Subcutaneous adipose tissue (tissue), 4 donors: Measurements from ENCODE around the gene CELA3B. TPM values are rescaled to one million over a fixed set of nuclear protein-coding genes. Genes with fewer than 3 reads are reported as not detected.

Experiments
- total RNA-seq, 4 donors: library from RNA; depleted of rRNA; stranded (reverse); fragments of >200 nt; gene quantifications; one replicate each; pipeline ENCODE4 v1.1.0, GENCODE V29; 2016
- TF ChIP-seq, protein P1 (sequence below): fragments of 450-650 bp; IDR thresholded peaks from one replicate; pipeline ENCODE4 v1.5.1; 2016; ENCODE audit warnings: low read depth, mild to moderate bottlenecking, control low read depth, antibody characterized with exemption, moderate library complexity

The CELA3B gene
- total RNA-seq, 4 donors from 2014 or later: not detected

DNA sequence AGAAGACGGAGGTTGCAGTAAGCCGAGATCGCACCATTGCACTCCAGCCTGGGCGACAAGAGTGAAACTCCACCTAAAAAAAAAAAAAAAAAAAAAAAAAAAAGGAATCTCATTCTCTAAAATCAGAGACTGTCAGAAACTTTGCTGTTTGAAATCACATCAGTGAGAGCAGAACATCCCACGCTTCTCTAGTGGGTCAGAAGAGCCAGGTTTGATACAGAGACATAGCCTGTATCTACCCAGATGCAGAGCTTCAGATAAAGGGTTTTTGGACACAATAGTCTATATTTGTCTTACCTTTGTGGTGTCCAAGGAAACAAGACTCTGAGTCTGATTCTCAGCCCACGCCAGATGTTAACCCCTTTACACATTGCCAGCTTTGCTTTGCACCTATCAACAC, 44.2 kb downstream of the CELA3B start:
- TF ChIP-seq, protein P1, sequence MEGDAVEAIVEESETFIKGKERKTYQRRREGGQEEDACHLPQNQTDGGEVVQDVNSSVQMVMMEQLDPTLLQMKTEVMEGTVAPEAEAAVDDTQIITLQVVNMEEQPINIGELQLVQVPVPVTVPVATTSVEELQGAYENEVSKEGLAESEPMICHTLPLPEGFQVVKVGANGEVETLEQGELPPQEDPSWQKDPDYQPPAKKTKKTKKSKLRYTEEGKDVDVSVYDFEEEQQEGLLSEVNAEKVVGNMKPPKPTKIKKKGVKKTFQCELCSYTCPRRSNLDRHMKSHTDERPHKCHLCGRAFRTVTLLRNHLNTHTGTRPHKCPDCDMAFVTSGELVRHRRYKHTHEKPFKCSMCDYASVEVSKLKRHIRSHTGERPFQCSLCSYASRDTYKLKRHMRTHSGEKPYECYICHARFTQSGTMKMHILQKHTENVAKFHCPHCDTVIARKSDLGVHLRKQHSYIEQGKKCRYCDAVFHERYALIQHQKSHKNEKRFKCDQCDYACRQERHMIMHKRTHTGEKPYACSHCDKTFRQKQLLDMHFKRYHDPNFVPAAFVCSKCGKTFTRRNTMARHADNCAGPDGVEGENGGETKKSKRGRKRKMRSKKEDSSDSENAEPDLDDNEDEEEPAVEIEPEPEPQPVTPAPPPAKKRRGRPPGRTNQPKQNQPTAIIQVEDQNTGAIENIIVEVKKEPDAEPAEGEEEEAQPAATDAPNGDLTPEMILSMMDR: no peak

DNA sequence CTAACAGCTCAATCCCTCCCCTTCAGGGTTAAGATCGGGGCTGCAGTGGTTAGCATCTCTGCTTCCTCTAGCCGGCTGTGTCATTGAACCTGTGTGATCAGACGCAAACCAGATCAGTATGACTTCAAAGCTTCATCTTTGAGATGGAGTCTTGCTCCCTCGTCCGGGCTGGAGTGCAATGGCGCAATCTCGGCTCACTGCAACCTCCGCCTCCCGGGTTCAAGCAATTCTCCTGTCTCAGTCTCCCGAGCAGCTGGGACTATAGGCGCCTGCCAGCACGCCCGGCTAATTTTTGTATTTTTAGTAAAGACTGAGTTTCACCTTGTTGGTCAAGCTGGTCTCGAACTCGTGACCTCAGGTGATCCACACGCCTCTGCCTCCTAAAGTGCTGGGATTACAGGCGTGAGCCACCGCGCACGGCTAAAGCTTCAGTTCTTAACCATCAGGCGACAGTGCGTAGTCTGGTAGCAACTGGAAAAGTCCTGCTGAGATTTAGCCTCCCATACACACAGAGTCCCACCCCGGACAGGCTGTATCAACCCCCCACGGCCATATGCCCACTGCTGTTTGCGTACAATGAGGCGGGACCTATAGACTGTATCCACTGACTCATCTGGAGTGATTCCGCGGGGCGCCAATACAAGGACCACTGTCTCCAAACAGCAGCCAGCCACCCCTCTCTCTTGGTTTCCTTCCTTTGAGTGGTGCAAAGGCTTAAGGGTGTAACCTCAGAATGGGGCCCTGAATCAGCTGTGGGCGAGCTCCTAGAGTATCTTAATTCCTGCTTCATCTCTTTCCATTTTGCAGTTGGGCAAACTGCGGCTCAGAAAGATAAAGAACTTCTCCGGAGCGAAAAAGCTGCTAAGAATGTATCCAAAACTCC, 47.9 kb downstream of the CELA3B start:
- TF ChIP-seq, protein P1: no peak

DNA sequence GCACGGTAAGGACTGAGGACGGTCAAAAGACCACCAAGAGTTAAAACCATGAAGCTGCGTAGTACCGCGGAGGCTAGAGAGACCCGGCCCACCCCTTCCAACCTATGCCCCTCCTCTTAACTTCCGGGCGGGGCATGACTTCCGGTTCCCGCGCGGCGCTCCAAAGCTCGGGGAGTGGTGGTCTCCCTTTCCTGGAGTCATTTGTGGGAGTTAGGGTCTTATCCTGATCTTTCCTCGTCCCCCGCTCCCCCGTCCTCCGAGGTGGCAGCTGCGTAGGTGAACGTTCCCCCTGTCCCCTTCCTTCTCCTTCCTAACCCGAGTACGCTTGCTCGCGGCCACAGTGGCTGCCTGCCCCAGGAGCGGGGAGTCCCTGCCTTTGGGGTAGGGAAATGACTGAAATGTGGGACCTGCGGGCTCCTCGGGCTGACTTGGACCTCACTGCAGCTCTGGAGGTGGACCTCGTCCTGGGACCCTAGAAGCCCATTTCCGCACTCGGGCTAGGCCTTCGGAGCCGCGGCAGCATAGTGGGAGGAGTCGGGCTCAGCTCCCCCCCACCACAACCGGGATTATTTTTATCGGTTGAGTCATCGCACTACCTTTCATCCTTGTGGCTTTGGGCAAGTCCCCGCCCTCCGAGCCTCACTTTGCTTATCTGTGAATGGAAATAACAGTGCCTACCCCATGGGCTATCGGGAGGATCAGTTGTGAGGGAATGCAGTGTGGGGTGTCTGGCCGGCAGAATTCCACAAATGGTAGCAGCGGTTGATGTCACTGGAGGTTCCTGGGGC, 48.7 kb downstream of the CELA3B start:
- TF ChIP-seq, protein P1: no peak

DNA sequence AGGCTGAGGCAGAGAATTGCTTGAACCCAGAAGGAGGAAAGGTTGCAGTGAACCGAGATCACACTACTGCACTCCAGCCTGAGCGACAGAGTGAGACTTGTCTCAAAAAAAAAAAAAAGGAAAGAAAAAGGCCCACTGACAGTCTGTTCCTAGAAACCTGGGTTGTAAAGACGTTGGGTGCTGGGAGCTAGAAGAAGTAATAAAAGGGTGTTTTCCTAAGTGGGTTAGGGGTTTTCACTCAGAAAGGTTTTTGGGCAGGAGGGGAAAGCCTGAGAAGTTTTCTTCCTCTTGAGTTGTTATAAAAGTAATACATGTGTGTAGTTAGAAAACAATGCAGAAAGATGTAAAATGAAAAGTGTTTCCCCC, 50.1 kb downstream of the CELA3B start:
- TF ChIP-seq, protein P1: no peak

DNA sequence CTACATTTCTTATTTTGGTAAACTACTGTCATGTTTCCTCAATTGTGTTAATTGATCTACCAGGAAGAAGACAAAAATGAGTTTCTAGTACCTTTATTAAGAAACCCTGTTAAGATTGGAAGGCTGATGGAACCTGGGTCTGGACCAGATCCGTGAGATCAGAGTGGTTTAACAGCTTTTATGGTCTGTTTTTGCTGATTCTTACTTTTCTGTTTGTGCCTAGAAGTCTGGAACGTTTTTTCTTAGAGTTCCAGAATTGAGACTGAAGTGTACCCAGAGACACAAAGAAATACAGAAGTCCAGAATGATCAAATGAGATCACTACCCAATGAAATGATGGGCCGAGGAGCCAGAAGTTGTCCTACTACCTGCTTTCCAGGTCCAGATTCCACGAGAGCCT, 53.2 kb downstream of the CELA3B start:
- TF ChIP-seq, protein P1: no peak

DNA sequence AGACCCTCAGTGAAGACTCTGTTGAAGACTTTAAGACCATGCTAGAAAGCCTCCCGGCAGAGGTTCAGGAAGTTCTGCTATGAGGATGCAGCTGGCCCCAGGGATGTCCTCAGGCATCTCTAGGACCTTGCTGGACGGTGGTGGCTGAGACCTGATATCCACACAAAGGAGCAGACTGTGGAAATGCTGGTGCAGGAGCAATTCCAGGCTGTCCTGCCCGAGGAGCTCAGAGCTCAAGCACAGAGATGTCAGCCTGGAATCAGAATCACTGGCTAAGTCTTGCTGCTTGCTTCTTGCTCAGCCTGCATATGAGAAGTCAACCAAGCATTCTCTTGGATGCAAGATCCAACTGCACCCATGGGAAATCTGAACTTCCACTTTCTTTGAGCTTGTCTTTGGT, 53.7 kb downstream of the CELA3B start:
- TF ChIP-seq, protein P1: no peak

DNA sequence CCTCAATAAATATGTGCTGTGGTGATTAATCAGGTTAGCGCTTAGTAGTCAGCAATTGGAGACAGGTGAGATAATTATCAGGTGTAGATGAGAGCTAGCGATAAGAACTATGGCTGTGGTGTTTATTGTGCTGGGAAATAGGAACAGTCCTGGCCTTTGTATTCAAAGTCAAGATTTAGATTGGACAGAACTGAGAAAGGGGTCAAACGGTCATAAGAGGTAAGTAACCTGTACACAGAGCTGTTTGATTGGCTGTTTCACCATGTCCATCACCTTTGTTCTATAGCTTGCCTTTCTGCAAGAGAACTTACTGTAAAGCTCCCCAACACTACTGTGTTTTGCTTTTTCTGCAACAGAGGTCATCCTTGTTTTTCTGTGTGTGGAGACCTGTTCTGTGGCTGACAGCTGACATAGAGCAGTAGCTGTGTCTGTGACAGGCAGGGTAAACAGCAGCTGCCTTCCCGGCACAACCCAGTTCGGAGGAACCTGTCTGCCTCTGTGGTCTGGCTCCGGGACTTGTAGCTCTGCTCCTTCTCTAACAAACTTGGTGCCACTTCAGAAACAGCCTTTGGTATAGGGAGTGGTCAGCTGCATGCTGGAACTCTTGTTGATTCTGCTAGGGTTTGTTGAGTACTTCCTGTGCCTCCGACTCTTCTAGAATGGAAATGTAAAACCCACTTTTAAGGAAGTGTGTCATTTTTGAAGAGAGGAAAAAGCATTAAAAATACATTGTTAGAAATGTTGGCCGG, 54.6 kb downstream of the CELA3B start:
- TF ChIP-seq, protein P1: no peak
